Nephron progenitor cell (in vitro differentiated cells): Measurements from ENCODE around the gene LRRC8C.

Experiments
- DNase-seq: peaks from one replicate; pipeline ENCODE4 v3.0.0; 2021
- H3K27ac Mint-ChIP-seq: 2 replicates; pipeline ENCODE4 v1.8.0; 2021; ENCODE audit warnings: mild to moderate bottlenecking, moderate library complexity, mixed read lengths
- H3K27me3 Mint-ChIP-seq: 2 replicates; pipeline ENCODE4 v1.8.0; 2021; ENCODE audit warnings: mild to moderate bottlenecking, low read depth, mixed read lengths; ENCODE audit not compliant: poor library complexity
- H3K36me3 Mint-ChIP-seq: 2 replicates; pipeline ENCODE4 v1.8.0; 2021; ENCODE audit warnings: low read depth, mixed read lengths
- H3K4me1 Mint-ChIP-seq: 2 replicates; pipeline ENCODE4 v1.8.0; 2021; ENCODE audit warnings: mixed read lengths
- H3K4me3 Mint-ChIP-seq: 2 replicates; pipeline ENCODE4 v1.8.0; 2021; ENCODE audit warnings: mild to moderate bottlenecking, moderate library complexity, mixed read lengths
- H3K9me3 Mint-ChIP-seq: 2 replicates; pipeline ENCODE4 v1.8.0; 2021; ENCODE audit warnings: mild to moderate bottlenecking, moderate library complexity, mixed read lengths
- CTCF ChIP-seq: fragments of 200-600 bp; sonication (generic); IDR thresholded peaks from 2 replicates; pipeline ENCODE4 v1.5.0; 2021; ENCODE audit warnings: antibody characterized with exemption

The LRRC8C gene

GRCh38 chr1:89643577-89643976 is 10.7 kb downstream of the LRRC8C start:
- no peak for DNase-seq
- Mint-ChIP-seq H3K36me3 (peaks cover 11% of the 10 kb centered on the region), H3K9me3 (peaks cover 14% of the 10 kb centered on the region), H3K27me3 (no peaks in the 10 kb centered on the region), H3K4me1 (no peaks in the 10 kb centered on the region), H3K4me3 (no peak overlapping the region), H3K27ac (no peak overlapping the region)
- TF ChIP-seq CTCF: no peak

- no peak for DNase-seq
- no peak overlapping the region for H3K27ac Mint-ChIP-seq
- peaks cover 14% of the 10 kb centered on the region for H3K9me3 Mint-ChIP-seq
- H3K36me3 Mint-ChIP-seq: peaks cover 11% of the 10 kb centered on the region
- H3K4me3 Mint-ChIP-seq: no peak overlapping the region
- TF ChIP-seq CTCF: no peak
- H3K4me1 Mint-ChIP-seq: no peaks in the 10 kb centered on the region
- H3K27me3 Mint-ChIP-seq: no peaks in the 10 kb centered on the region
Observed at GRCh38 chr1:89644119-89644814, 11.3 kb downstream of the LRRC8C start.

- no peak overlapping the region for H3K27ac Mint-ChIP-seq
- no peaks in the 10 kb centered on the region for H3K27me3 Mint-ChIP-seq
- no peak for DNase-seq
- no peak overlapping the region for H3K4me3 Mint-ChIP-seq
- peaks cover 11% of the 10 kb centered on the region for H3K36me3 Mint-ChIP-seq
- peaks cover 14% of the 10 kb centered on the region for H3K9me3 Mint-ChIP-seq
- no peak for TF ChIP-seq CTCF
- H3K4me1 Mint-ChIP-seq: no peaks in the 10 kb centered on the region
Observed at GRCh38 chr1:89646259-89646658, 13.3 kb downstream of the LRRC8C start.

GRCh38 chr1:89649783-89650182 is 16.9 kb downstream of the LRRC8C start:
- DNase-seq: no peak
- Mint-ChIP-seq H3K27me3 (no peaks in the 10 kb centered on the region), H3K4me3 (no peak overlapping the region), H3K9me3 (peaks cover 14% of the 10 kb centered on the region), H3K4me1 (no peaks in the 10 kb centered on the region), H3K27ac (no peak overlapping the region), H3K36me3 (peaks cover 11% of the 10 kb centered on the region)
- TF ChIP-seq CTCF: no peak

- Mint-ChIP-seq H3K27ac (no peak overlapping the region), H3K27me3 (no peaks in the 10 kb centered on the region), H3K9me3 (no peaks in the 10 kb centered on the region), H3K36me3 (no peaks in the 10 kb centered on the region), H3K4me3 (no peak overlapping the region), H3K4me1 (no peaks in the 10 kb centered on the region)
- DNase-seq: no peak
- no peak for TF ChIP-seq CTCF
Observed at GRCh38 chr1:89652373-89652772, 19.5 kb downstream of the LRRC8C start.

GRCh38 chr1:89657886-89658285 is 25.0 kb downstream of the LRRC8C start:
- no peaks in the 10 kb centered on the region for H3K27me3 Mint-ChIP-seq
- no peak overlapping the region for H3K27ac Mint-ChIP-seq
- H3K4me3 Mint-ChIP-seq: no peak overlapping the region
- DNase-seq: no peak
- no peak for TF ChIP-seq CTCF
- no peaks in the 10 kb centered on the region for H3K4me1 Mint-ChIP-seq
- H3K36me3 Mint-ChIP-seq: no peaks in the 10 kb centered on the region
- H3K9me3 Mint-ChIP-seq: peaks cover under 1% of the 10 kb centered on the region
